Fibroblast of villous mesenchyme (primary cell): ENCODE measurements around the gene PCBP3. TPM values are rescaled to one million over a fixed set of nuclear protein-coding genes. Genes with fewer than 3 reads are reported as not detected.

Experiments used
- DNase-seq: peaks from one replicate; pipeline ENCODE4 v3.0.0-alpha.2; 2010; ENCODE audit warnings: low read depth
- H3K4me3 ChIP-seq: 2 replicates; pipeline ENCODE4 v1.5.1; 2011; ENCODE audit warnings: low read depth, mild to moderate bottlenecking, low read length
- CTCF ChIP-seq: IDR thresholded peaks from 2 replicates; pipeline ENCODE4 v1.5.1; 2012; ENCODE audit warnings: low read depth, mild to moderate bottlenecking, low read length; ENCODE audit not compliant: insufficient read depth
- total RNA-seq: library from RNA; depleted of rRNA; stranded (reverse); fragments of >200 nt; gene quantifications from 2 replicates; pipeline ENCODE4 v1.2.3, GENCODE V29; 2012

The PCBP3 gene
- total RNA-seq, 1 donor = 1.3 TPM

DNA sequence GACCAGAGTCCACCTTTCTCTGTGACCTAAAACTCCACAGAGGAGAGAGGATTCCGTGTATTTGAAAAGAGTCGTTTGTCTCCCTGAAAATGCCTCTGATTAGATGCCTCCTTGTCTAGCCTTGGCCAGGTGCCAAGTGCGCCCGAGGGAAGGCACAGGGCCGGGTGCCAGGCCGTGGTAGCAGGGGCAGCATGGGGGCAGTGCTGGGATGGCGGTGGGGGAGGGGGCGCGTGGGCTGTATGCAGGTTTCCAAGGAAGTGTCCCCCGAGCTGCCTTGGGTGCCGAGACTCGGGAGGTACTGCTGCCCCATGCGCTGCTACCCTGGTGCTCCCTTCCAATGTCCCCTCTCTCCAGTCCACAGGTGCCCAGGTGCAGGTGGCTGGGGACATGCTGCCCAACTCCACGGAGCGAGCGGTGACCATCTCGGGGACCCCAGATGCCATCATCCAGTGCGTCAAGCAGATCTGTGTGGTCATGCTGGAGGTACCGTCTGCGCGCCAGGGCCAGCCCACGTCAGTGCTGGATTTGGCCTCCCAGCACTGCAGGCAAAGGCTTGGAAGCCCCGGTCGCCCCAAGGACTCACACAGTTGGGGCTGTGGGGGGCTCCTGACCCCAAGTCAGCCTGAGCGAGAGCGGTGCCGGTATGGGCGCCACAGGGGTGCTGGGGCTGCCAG, 267.2 kb downstream of the PCBP3 start:
- no peak for TF ChIP-seq CTCF
- no peak for DNase-seq
- H3K4me3 ChIP-seq = no peak overlapping the region

DNA sequence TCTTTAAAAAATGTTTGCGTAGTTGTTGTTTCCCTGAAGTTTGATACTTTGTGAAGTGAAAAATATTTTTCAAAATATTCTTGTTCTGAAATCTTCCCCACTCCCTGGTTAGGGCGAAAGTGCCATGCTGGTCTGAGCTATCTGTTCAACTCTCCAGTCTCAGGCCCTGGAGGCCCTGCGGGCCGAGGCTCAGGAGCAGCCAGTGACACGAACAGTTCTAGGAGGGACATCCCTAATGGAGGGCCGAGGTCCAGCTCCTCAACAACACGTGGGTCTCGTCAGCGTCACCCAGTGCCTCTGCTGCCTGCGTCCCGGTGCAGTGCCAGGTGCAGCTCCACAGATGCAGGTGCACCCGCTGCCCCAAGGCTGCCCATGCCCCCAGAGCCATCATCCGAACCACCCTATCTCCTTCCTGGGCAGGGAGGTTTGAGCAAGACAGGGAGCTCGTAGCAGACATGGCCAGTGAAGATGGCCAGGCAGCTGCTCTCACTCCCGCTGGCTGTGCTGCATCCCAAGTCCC, 268.3 kb downstream of the PCBP3 start:
- H3K4me3 ChIP-seq = no peak overlapping the region
- DNase-seq = no peak
- no peak for TF ChIP-seq CTCF

GRCh38 chr21:45912611-45913417, 269.3 kb downstream of the PCBP3 start:
- TF ChIP-seq CTCF = no peak
- no peak overlapping the region for H3K4me3 ChIP-seq
- DNase-seq = no peak

DNA sequence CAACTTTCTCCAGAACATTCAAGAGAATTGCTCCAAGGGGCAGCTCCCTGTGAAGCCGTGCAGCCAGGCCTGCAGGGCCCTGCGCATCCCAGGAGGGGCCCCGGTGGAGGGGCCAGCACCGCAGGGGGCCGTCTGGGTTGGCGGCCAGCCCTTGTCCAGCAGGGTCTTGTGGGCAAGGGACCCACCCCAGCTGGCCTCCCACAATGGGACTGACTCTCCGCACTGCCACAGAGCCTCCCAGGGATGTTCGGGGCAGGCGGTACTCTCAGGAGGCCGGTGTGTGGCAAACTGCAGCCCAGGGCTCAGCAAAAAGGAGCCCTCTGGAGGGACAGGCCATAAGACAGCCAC, 269.9 kb downstream of the PCBP3 start:
- no peak for DNase-seq
- no peak for TF ChIP-seq CTCF
- no peak overlapping the region for H3K4me3 ChIP-seq

DNA sequence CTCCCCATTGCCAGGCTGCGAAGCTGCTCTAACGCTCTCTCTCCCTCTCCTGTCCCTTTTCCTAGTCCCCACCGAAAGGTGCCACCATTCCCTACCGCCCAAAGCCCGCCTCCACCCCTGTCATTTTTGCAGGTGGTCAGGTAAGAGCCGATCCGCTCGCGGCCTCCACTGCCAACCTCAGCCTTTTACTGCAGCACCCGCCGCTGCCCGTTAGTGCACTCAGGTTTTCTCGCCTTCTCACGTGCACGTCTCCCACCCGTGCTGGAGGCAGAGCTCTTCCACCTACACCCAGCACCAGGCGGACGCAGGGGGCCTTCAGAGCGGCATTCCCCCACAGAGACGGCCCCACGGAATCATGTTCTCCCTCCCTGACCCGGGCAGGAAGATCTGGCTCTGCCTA, 270.4 kb downstream of the PCBP3 start:
- DNase-seq = no peak
- TF ChIP-seq CTCF = no peak
- H3K4me3 ChIP-seq = no peak overlapping the region

- DNase-seq = no peak
- H3K4me3 ChIP-seq = no peak overlapping the region
- no peak for TF ChIP-seq CTCF
Observed at GRCh38 chr21:45914321-45914845, 270.9 kb downstream of the PCBP3 start.
